KMS-11 (cell line): ENCODE data around the gene DUSP8.
"Not testable (repeated sequence)": the region's sequence is repeated elsewhere in the genome, so short reads cannot be mapped to it uniquely, and the experiment has no call there.

Source experiments
- H2AFZ ChIP-seq: fragments of 200-600 bp; sonication (generic); 2 replicates; pipeline ENCODE4 v1.6.1; 2016; ENCODE audit warnings: antibody characterized with exemption, mixed run types, low read depth
- H3K27ac ChIP-seq: fragments of 200-600 bp; sonication (generic); 2 replicates; pipeline ENCODE4 v1.6.1; 2016; ENCODE audit warnings: mild to moderate bottlenecking, mixed run types
- H3K27me3 ChIP-seq: fragments of 200-600 bp; sonication (generic); 2 replicates; pipeline ENCODE4 v1.6.1; 2017; ENCODE audit warnings: mild to moderate bottlenecking, low read depth, mixed run types, moderate library complexity; ENCODE audit not compliant: insufficient read depth
- H3K36me3 ChIP-seq: fragments of 200-600 bp; sonication (generic); 2 replicates; pipeline ENCODE4 v1.6.1; 2017; ENCODE audit warnings: mild to moderate bottlenecking, mixed run types; ENCODE audit not compliant: insufficient read depth
- H3K4me1 ChIP-seq: fragments of 200-600 bp; sonication (generic); 2 replicates; pipeline ENCODE4 v1.6.1; 2016; ENCODE audit warnings: mild to moderate bottlenecking, low read depth, mixed run types; ENCODE audit not compliant: poor library complexity, severe bottlenecking
- H3K4me2 ChIP-seq: fragments of 200-600 bp; sonication (generic); 2 replicates; pipeline ENCODE4 v1.7.0; 2016; ENCODE audit warnings: mild to moderate bottlenecking, mixed run types
- H3K4me3 ChIP-seq: fragments of 200-600 bp; sonication (generic); IDR thresholded peaks from 2 replicates; pipeline ENCODE4 v1.6.1; 2017; ENCODE audit warnings: low read depth, low read length, mixed read lengths; ENCODE audit not compliant: insufficient read depth
- H3K79me2 ChIP-seq: fragments of 200-600 bp; sonication (generic); 2 replicates; pipeline ENCODE4 v1.6.1; 2016; ENCODE audit warnings: low read depth, mixed run types; ENCODE audit not compliant: insufficient read depth
- H3K9ac ChIP-seq: fragments of 200-600 bp; sonication (generic); 2 replicates; pipeline ENCODE4 v1.6.1; 2016; ENCODE audit warnings: mild to moderate bottlenecking, mixed run types
- H4K20me1 ChIP-seq: fragments of 200-600 bp; sonication (generic); 2 replicates; pipeline ENCODE4 v1.6.1; 2016; ENCODE audit warnings: mild to moderate bottlenecking, mixed run types; ENCODE audit not compliant: insufficient read depth
- CTCF ChIP-seq: fragments of 200-600 bp; sonication (generic); conservative IDR thresholded peaks from 2 replicates; pipeline ENCODE4 v1.6.1; 2017; ENCODE audit warnings: low read depth, mild to moderate bottlenecking, antibody characterized with exemption, low read length, moderate library complexity, mixed read lengths

The DUSP8 gene

GRCh38 chr11:1510928-1511327 is 61.1 kb downstream of the DUSP8 start:
- Histone ChIP-seq H3K27ac (no peak overlapping the region), H4K20me1 (no peaks in the 10 kb centered on the region), H3K4me2 (no peak overlapping the region), H3K36me3 (no peaks in the 10 kb centered on the region), H3K4me3 (no peak overlapping the region), H3K9ac (no peak overlapping the region), H3K79me2 (no peaks in the 10 kb centered on the region), H2AFZ (no peak overlapping the region), H3K27me3 (no peaks in the 10 kb centered on the region), H3K4me1 (no peaks in the 10 kb centered on the region)
- TF ChIP-seq CTCF, result no peak

DNA sequence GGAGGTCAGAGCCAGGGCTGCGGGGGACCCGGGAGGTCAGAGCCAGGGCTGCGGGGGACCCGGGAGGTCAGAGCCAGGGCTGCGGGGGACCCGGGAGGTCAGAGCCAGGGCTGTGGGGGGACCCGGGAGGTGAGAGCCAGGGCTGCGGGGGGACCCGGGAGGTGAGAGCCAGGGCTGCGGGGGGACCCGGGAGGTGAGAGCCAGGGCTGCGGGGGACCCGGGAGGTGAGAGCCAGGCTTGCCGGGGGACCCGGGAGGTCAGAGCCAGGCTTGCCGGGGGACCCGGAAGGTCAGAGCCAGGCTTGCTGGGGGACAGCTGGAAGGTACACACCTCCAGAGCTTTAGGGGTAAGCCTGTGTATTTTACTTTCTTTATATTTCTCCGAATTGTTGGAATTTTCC is 61.7 kb downstream of the DUSP8 start:
- not testable (repeated sequence) for H3K27me3 ChIP-seq, H3K4me1 ChIP-seq, H3K4me2 ChIP-seq, H3K36me3 ChIP-seq, H4K20me1 ChIP-seq, H3K79me2 ChIP-seq, H2AFZ ChIP-seq, H3K27ac ChIP-seq, H3K9ac ChIP-seq, H3K4me3 ChIP-seq

DNA sequence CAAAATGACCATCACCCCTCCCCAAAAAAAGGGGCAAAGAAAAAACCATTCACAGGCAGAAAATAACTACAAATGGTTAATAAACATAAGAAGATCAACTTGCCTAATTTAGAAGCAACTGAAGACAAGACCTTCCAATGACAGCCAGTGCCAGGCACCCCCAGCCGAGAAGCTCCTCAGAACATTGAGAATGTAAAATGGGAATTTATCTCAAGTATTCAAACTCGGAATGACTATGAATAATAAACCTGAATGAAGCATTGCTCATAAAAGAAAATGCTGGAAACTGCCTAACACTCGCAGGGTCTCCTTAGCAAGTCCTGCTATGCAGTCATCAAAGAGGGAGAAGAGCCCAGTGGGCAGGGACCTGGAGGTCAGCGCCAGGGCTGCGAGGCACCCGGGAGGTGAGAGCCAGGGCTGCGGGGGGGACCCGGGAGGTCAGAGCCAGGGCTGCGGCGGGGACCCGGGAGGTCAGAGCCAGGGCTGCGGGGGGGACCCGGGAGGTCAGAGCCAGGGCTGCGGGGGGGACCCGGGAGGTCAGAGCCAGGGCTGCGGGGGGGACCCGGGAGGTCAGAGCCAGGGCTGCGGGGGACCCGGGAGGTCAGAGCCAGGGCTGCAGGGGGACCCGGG is 62.3 kb downstream of the DUSP8 start:
- H4K20me1 ChIP-seq, result no peaks in the 10 kb centered on the region
- H3K36me3 ChIP-seq, result no peaks in the 10 kb centered on the region
- H3K4me1 ChIP-seq, result no peaks in the 10 kb centered on the region
- no peaks in the 10 kb centered on the region for H3K79me2 ChIP-seq
- H3K9ac ChIP-seq, result no peak overlapping the region
- TF ChIP-seq CTCF, result no peak
- no peak overlapping the region for H3K4me2 ChIP-seq
- no peak overlapping the region for H3K4me3 ChIP-seq
- no peak overlapping the region for H3K27ac ChIP-seq
- no peak overlapping the region for H2AFZ ChIP-seq
- H3K27me3 ChIP-seq, result no peaks in the 10 kb centered on the region

DNA sequence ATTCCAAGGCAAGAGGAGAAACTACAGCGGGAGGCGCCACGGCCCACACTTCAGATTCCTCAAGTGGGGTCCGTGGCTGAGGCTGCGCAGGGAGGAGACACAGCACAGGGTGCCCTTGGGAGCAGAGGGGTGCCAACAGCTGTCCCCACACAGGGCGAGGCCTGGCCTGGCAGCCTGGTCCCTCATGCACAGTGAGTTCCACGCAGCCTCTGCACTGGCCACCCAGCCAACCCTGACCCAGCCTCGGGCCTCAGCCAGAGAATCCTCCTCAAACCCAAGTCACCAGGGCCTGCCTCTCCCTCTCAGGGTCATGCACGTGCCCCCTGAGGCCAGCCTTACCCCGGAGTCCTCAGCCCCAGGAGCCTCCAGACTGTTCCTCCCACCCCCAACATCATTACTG is 63.1 kb downstream of the DUSP8 start:
- Histone ChIP-seq H3K27ac (no peak overlapping the region), H3K27me3 (no peaks in the 10 kb centered on the region), H3K9ac (no peak overlapping the region), H3K36me3 (no peaks in the 10 kb centered on the region), H3K4me1 (no peaks in the 10 kb centered on the region), H3K4me3 (no peak overlapping the region), H3K4me2 (no peak overlapping the region), H2AFZ (no peak overlapping the region), H3K79me2 (no peaks in the 10 kb centered on the region), H4K20me1 (no peaks in the 10 kb centered on the region)
- TF ChIP-seq CTCF, result no peak

GRCh38 chr11:1508491-1508891 is 63.6 kb downstream of the DUSP8 start:
- TF ChIP-seq CTCF, result no peak
- H3K27ac ChIP-seq, result no peak overlapping the region
- H3K4me3 ChIP-seq, result no peak overlapping the region
- H4K20me1 ChIP-seq, result no peaks in the 10 kb centered on the region
- H2AFZ ChIP-seq, result no peak overlapping the region
- H3K9ac ChIP-seq, result no peak overlapping the region
- H3K79me2 ChIP-seq, result no peaks in the 10 kb centered on the region
- no peak overlapping the region for H3K4me2 ChIP-seq
- H3K4me1 ChIP-seq, result no peaks in the 10 kb centered on the region
- H3K36me3 ChIP-seq, result no peaks in the 10 kb centered on the region
- H3K27me3 ChIP-seq, result no peaks in the 10 kb centered on the region
